GM19035 (cell line): ENCODE results near the gene CDC42BPG.
A peak's percentile ranks its signal among the peaks of the same experiment; 100 is the strongest.

Experiments
- ATAC-seq: cut with Tn5 transposase; IDR thresholded peaks from one replicate; pipeline ENCODE4 v1.9.1; 2021; ENCODE audit not compliant: unreplicated experiment

CDC42BPG gene

GRCh38 chr11:64804346-64805210 is 39.9 kb downstream of the CDC42BPG start:
- ATAC-seq = no peak

- no peak for ATAC-seq
These were observed 40.6 kb downstream of the CDC42BPG start for GRCh38 chr11:64803846-64804345.

GRCh38 chr11:64803158-64803845 is 41.2 kb downstream of the CDC42BPG start, which contains the start of gene MAP4K2:
MAP4K2 (minus strand) TSS chr11:64803214; CDS start chr11:64803149, 65 bp downstream.
- peak; percentile 65 for ATAC-seq

- peak; percentile 40 for ATAC-seq
These were observed 41.9 kb downstream of the CDC42BPG start for GRCh38 chr11:64802370-64803157.

- ATAC-seq = no peak
These were observed 42.7 kb downstream of the CDC42BPG start for GRCh38 chr11:64801561-64802369.

- ATAC-seq = no peak
These were observed 43.3 kb downstream of the CDC42BPG start for GRCh38 chr11:64801158-64801464.

- ATAC-seq = no peak
These were observed 43.9 kb downstream of the CDC42BPG start for GRCh38 chr11:64800303-64801157.

GRCh38 chr11:64799623-64800302 is 44.7 kb downstream of the CDC42BPG start:
- no peak for ATAC-seq

GRCh38 chr11:64799256-64799622 is 45.2 kb downstream of the CDC42BPG start:
- ATAC-seq = no peak

GRCh38 chr11:64796757-64797541 is 47.5 kb downstream of the CDC42BPG start:
- ATAC-seq = no peak

GRCh38 chr11:64796047-64796756 is 48.3 kb downstream of the CDC42BPG start:
- ATAC-seq = no peak

- no peak for ATAC-seq
These were observed 49.9 kb downstream of the CDC42BPG start for GRCh38 chr11:64794526-64794925.

- no peak for ATAC-seq
These were observed 50.9 kb downstream of the CDC42BPG start for GRCh38 chr11:64793271-64794160.

- ATAC-seq = no peak
These were observed 52.0 kb downstream of the CDC42BPG start for GRCh38 chr11:64792482-64792881.

GRCh38 chr11:64791781-64792291 is 52.6 kb downstream of the CDC42BPG start:
- ATAC-seq = no peak
